ENCODE results near the gene EHMT1.

- TF ChIP-seq STAT6 (CRISPR knock-in tag; IDR thresholded peaks at IDR 0.05) (no peak), AFF4 (CRISPR knock-in tag; IDR thresholded peaks at IDR 0.05) (no peak), ARNT (IDR thresholded peaks at IDR 0.05) (no peak), BCLAF1 (IDR thresholded peaks at IDR 0.05; ENCODE audit: borderline replicate concordance in 1 of 2, control insufficient read depth in 1 of 2, low read depth in 2 of 2, low read length in 1 of 2) (no peak), CTCF (IDR thresholded peaks at IDR 0.05 in 2 of 3, conservative IDR thresholded peaks at IDR 0.05 in 1 of 3; ENCODE audit: insufficient read depth in 2 of 3, low read depth in 1 of 3, low read length in 3 of 3) (no peak), GABPA (tag; conservative IDR thresholded peaks at IDR 0.05; ENCODE audit: low read depth) (no peak), FOXM1 (IDR thresholded peaks at IDR 0.05; ENCODE audit: low read depth) (no peak), FOXM1 (CRISPR knock-in tag; IDR thresholded peaks at IDR 0.05; ENCODE audit: low read depth) (no peak), NRF1 (conservative IDR thresholded peaks at IDR 0.05 in 1 of 2, IDR thresholded peaks at IDR 0.05 in 1 of 2) (no peak), SMAD3 (CRISPR knock-in tag; conservative IDR thresholded peaks at IDR 0.05) (no peak), TAF7 (tag; IDR thresholded peaks at IDR 0.05) (no peak), ZC3H11A (IDR thresholded peaks at IDR 0.05; ENCODE audit: low read depth, low read length) (no peak), E2F1 (CRISPR knock-in tag; IDR thresholded peaks at IDR 0.05) (no peak)
These were observed 255.1 kb downstream of the EHMT1 start for GRCh38 chr9:137873858-137874362.
